ENCODE measurements around the gene EXOC4. TPM values are rescaled to one million over a fixed set of nuclear protein-coding genes. Genes with fewer than 3 reads are reported as not detected.

Gene EXOC4
- total RNA-seq, 4 donors from 2014 or later, result 36.9 to 78.0 (median 52.2) TPM

- in situ Hi-C loops (cut with MboI; ENCODE audit: low sequenced_read_pairs in 4 of 4), result no loop called here
- no peak for ATAC-seq
These were observed 490.0 kb downstream of the EXOC4 start for GRCh38 chr7:133742709-133743538.

DNA sequence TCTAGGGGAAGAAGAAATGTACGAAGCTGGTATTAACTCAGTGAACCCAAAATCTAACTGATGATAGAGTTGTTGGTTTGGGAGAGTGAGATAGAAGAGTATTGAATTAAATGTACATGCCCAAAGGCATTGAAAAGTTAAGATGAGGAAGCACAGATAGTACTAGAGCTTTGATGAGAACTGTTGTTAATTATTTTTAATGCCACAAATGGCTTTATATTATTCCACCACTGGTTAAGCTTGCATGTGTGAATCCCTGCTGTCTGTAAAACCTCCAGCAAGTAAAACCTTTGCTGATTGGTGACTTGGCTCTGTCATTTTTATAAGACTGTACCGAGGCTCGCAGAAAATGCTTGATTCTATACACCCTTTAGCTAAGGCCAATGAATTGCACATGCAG is 491.6 kb downstream of the EXOC4 start:
- in situ Hi-C loops (cut with MboI; ENCODE audit: low sequenced_read_pairs in 4 of 4), result no loop called here
- no peak for DNase-seq

More at GRCh38 chr7:133742709-133743538, 490.0 kb downstream of the EXOC4 start:
- DNase-seq, result no peak
- intact Hi-C loops (cut with DNase I; ENCODE audit: low total_unique reads), result no loop called here
- peaks cover 3 to 6% of the 10 kb centered on the region in 2 donors for H3K4me1 ChIP-seq
- H3K27ac ChIP-seq, result no peak overlapping the region
- H3K4me3 ChIP-seq, result no peak overlapping the region
- no peaks in the 10 kb centered on the region for H3K9me3 ChIP-seq
- TF ChIP-seq POLR2A (IDR thresholded peaks at IDR 0.05), result no peak
- TF ChIP-seq CTCF (IDR thresholded peaks at IDR 0.05 in 4 of 5, conservative IDR thresholded peaks at IDR 0.05 in 1 of 5), result no peak
- H3K36me3 ChIP-seq, result no peaks in the 10 kb centered on the region
- H3K27me3 ChIP-seq, result no peaks in the 10 kb centered on the region

DNA sequence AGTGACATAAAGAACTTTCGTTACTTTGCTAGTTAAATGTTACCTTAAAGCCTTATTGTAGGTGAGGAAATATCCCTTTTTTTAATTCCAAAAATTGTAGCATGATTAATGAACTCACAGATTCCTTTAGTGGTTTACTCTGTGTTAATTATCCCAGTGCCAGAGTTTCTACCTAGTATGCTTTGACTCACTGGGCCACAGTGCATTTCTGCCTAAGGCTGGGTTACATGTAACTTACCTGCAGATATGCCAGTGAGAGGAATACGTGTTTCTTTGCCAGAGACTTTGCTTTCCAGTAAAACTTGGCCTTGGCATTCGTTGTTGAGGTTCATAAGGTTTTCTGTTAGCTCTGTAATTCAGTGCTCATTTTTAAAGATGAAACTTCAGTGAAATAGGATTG is 493.4 kb downstream of the EXOC4 start:
- H3K27me3 ChIP-seq, result no peaks in the 10 kb centered on the region
- H3K36me3 ChIP-seq, result no peaks in the 10 kb centered on the region
- no peak for ATAC-seq
- intact Hi-C loops (cut with DNase I; ENCODE audit: low total_unique reads) (no loop called here), in situ Hi-C loops (cut with MboI; ENCODE audit: low sequenced_read_pairs in 4 of 4) (no loop called here)
- no peak for TF ChIP-seq POLR2A (IDR thresholded peaks at IDR 0.05)
- peaks cover 3% of the 10 kb centered on the region in 2 donors for H3K4me1 ChIP-seq
- no peak for DNase-seq
- no peak overlapping the region for H3K27ac ChIP-seq
- no peak overlapping the region for H3K4me3 ChIP-seq
- no peaks in the 10 kb centered on the region for H3K9me3 ChIP-seq

More for the DNA sequence above, 491.6 kb downstream of the EXOC4 start:
- intact Hi-C loops (cut with DNase I; ENCODE audit: low total_unique reads), result no loop called here
- no peak for TF ChIP-seq CTCF (IDR thresholded peaks at IDR 0.05 in 4 of 5, conservative IDR thresholded peaks at IDR 0.05 in 1 of 5)
- TF ChIP-seq POLR2A (IDR thresholded peaks at IDR 0.05), result no peak
- H3K36me3 ChIP-seq, result no peaks in the 10 kb centered on the region
- H3K4me3 ChIP-seq, result no peak overlapping the region
- H3K27ac ChIP-seq, result no peak overlapping the region
- H3K4me1 ChIP-seq, result peaks cover 3 to 6% of the 10 kb centered on the region in 2 donors
- H3K9me3 ChIP-seq, result no peaks in the 10 kb centered on the region
- no peaks in the 10 kb centered on the region for H3K27me3 ChIP-seq
- ATAC-seq, result no peak

- ATAC-seq, result no peak
- no peak overlapping the region for H3K4me3 ChIP-seq
- peaks cover 3% of the 10 kb centered on the region in 2 donors for H3K4me1 ChIP-seq
- H3K27me3 ChIP-seq, result no peaks in the 10 kb centered on the region
- no peaks in the 10 kb centered on the region for H3K36me3 ChIP-seq
- no peak for TF ChIP-seq CTCF (IDR thresholded peaks at IDR 0.05 in 4 of 5, conservative IDR thresholded peaks at IDR 0.05 in 1 of 5)
- no peak for TF ChIP-seq POLR2A (IDR thresholded peaks at IDR 0.05)
- H3K9me3 ChIP-seq, result no peaks in the 10 kb centered on the region
- in situ Hi-C loops (cut with MboI; ENCODE audit: low sequenced_read_pairs in 4 of 4), result no loop called here
- intact Hi-C loops (cut with DNase I; ENCODE audit: low total_unique reads), result no loop called here
- H3K27ac ChIP-seq, result no peak overlapping the region
- DNase-seq, result no peak
These were observed 494.0 kb downstream of the EXOC4 start for GRCh38 chr7:133746847-133747246.

DNA sequence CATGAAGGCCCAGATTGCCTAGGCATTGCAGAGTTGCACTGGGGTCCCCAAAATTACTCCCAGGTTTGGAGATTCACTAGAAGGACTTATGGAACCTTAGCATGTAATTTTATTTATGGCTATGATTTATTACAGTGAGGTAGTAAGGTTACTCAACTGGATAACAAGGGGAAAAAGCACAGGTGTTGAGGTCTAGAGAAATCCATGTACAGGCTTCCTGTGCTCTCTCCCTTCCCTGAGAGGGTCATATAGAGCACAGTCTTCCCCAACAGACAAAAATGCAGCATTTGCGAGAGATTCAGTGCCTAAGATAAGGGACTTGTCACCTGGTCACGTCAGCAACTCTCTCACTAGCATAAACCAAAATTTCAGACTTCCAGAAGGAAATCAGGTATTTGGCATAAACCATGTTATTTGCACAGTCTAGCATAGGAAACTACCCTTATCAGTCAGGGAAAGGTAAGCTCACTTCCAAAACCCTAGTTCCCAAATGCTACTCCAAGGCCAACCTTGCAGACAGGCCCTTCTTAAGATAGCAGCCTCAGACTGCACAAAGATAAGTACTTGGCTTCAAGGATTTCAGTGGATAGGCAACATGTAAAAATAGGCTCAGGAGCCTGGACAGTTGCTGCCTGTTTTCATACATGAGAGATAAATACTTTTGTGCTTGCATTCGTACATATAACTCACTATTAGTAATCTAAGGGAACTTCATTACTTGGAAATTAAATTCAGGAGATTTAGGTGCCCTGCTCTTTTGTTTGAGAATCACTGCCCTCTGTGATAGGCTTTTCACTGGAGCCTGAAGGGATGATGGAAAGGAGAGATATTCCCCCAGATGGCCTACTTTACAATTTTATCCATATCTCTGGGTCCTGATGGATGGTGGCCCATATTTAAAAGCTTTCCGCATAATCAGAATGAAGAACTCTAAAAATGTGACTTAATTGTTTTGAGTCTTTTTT is 495.8 kb downstream of the EXOC4 start:
- TF ChIP-seq CTCF (IDR thresholded peaks at IDR 0.05 in 4 of 5, conservative IDR thresholded peaks at IDR 0.05 in 1 of 5) (no peak), POLR2A (IDR thresholded peaks at IDR 0.05) (no peak)
- DNase-seq (no peak), ATAC-seq (no peak)
- intact Hi-C loops (cut with DNase I; ENCODE audit: low total_unique reads), result no loop called here
- Histone ChIP-seq H3K4me3 (no peak overlapping the region), H3K9me3 (no peaks in the 10 kb centered on the region), H3K36me3 (no peaks in the 10 kb centered on the region), H3K4me1 (peaks cover 3% of the 10 kb centered on the region in 2 donors), H3K27me3 (no peaks in the 10 kb centered on the region), H3K27ac (no peak overlapping the region)
- in situ Hi-C loops (cut with MboI; ENCODE audit: low sequenced_read_pairs in 4 of 4), result no loop called here

Measured in gastrocnemius medialis (tissue), 4 donors.